ENCODE data around the gene HLA-DQA2.
"Not testable (repeated sequence)": the region's sequence is repeated elsewhere in the genome, so short reads cannot be mapped to it uniquely, and the experiment has no call there.

The HLA-DQA2 gene

DNA sequence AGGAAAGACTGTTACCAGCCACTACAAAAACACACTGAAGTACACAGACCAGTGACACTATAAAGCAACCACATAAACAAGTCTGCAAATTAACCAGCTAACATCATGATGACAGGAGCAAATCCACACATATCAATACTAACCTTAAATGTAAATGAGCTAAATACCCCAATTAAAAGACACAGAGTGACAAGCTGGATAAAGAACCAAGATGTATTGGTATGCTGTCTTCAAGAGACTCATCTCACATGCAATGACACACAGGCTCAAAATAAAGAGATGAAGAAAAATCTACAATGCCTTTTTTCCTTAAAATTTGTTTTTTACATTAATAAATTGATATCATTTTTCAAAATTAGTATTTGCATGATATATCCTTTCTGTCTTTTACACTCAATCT, 41.7 kb downstream of the HLA-DQA2 start:
- not testable (repeated sequence) for DNase-seq

- peak; percentile 7 for DNase-seq
Measured at GRCh38 chr6:32785781-32786533, 44.8 kb downstream of the HLA-DQA2 start.

- DNase-seq = peak; percentile 31
Measured at GRCh38 chr6:32790306-32790705, 49.1 kb downstream of the HLA-DQA2 start.

- DNase-seq = no peak
Measured at GRCh38 chr6:32792901-32793435, 51.8 kb downstream of the HLA-DQA2 start.

- no peak for DNase-seq
Measured at GRCh38 chr6:32794510-32794909, 53.3 kb downstream of the HLA-DQA2 start.

All from NCI-H226 (cell line).